GM21717 (cell line): ENCODE data around the gene TM6SF1.

Source experiments
- ATAC-seq: cut with Tn5 transposase; IDR thresholded peaks from one replicate; pipeline ENCODE4 v1.9.1; 2021; ENCODE audit warnings: mild to moderate bottlenecking, moderate library complexity; ENCODE audit not compliant: unreplicated experiment

The TM6SF1 gene

GRCh38 chr15:83170474-83171165 is 63.2 kb downstream of the TM6SF1 start:
- ATAC-seq = no peak

DNA sequence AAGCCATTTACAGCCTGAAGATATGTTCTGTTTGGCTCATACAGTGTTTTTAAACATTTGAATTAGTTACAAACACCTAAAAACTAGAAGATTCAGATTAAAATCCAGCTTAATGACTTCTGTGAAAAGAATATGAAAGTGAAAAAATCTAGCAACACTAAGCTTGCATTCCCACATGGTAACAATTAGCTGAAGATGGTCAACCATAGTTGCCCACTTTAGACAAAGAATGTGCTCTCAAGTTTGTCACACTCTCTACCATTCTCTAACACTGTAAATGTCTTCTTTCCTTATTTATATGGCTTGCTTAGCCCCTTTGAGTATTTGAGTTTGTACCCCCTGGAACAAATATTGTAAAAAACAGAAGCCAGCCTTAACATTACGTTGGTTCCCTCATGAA is 67.4 kb downstream of the TM6SF1 start:
- no peak for ATAC-seq

- ATAC-seq = no peak
Observed at GRCh38 chr15:83178390-83178789, 70.9 kb downstream of the TM6SF1 start.

GRCh38 chr15:83178869-83179325 is 71.5 kb downstream of the TM6SF1 start:
- ATAC-seq = no peak

DNA sequence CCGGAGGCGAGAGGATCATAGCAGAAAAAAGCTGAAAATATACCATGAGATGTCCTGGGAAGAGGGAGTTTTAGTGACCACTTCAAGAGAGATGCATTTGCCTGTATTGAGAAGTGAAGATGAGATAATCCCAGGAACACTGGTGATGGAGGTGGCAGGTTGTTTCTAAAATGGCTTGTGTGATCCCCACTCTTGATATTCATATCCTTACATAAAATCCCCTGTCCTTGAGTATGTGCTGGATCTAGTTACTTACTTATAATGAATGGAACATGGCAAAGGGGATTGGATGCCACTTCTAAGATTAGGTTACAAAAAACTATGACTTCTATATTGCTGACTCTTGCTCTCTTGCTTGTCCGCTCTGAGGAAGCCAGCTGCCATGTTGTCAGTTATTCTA is 78.1 kb downstream of the TM6SF1 start:
- no peak for ATAC-seq
